Measurements from ENCODE around the gene AHRR.

Gene AHRR

GRCh38 chr5:415928-416635 is 94.6 kb downstream of the AHRR start:
- DNase-seq (ENCODE audit: low spot score): no peak

DNA sequence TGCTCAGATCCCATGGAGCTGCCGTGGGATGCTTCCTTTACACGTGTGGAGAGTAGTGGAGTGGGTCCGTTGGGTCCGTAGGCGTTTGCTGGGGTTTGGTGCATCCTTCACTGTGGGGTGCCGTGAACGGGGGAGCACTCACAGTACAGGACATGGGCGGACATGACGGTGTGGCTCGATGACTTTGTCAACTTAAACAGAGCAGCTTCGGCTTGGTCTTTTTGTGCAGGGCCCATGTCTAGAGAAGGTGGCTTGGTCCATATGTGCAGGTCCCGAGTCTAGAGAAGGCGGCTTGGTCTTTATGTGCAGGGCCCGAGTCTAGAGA is 95.1 kb downstream of the AHRR start:
- no peak for DNase-seq (ENCODE audit: low spot score)

GRCh38 chr5:417301-418161 is 96.0 kb downstream of the AHRR start:
- no peak for DNase-seq (ENCODE audit: low spot score)

GRCh38 chr5:418162-419121 is 96.9 kb downstream of the AHRR start:
- DNase-seq (ENCODE audit: low spot score): no peak

DNA sequence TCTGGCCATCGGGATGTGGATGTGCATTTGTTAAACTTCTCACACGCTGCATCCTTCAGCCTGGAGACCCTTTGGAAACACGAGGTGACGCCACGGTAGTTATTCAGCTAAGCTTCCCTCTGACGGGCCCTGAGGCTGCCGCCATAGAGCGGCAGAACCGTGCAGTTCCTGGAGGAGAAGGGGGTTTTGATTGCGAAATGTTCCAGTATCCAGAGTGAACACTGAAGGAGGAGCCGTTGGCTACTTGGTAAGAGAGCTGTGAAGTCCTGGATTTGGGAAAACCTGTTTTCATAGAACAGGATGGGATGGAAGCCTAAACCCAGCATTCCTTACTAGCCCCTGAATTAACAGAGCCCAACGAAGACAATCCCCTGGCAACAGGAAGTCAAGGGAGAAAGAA is 98.5 kb downstream of the AHRR start:
- DNase-seq (ENCODE audit: low spot score): no peak

DNA sequence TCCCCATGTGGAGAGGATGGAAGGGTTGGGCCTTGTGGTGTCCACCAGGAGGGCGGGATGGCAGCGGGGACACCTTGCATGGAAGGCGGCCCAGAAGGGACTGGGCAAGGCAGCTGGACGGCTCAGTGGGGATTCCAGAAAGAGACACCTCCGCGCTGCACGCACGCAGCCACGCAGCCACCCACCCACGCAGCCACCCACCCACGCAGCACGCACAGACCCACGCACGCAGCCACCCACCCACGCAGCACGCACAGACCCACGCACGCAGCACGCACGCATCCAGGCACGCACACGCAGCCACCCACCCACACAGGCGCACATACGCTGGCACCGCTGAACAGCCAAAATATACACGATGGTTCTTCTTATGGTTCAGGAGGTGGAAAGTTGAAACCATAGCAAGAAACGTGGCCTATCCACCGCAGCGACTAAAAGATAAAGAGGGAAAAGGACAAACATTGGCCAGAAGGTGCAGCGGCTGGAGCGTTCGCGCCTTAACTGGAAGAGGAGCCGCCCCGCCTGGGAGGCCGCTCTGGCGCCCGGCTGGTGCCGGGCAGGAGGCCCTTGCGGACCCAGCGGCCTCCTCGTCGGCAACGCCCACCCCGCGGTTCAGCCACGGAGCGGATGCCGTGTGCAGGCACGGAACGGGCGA is 99.2 kb downstream of the AHRR start:
- DNase-seq (ENCODE audit: low spot score): no peak

- no peak for DNase-seq (ENCODE audit: low spot score)
These were observed 99.9 kb downstream of the AHRR start for GRCh38 chr5:421287-421880.

DNA sequence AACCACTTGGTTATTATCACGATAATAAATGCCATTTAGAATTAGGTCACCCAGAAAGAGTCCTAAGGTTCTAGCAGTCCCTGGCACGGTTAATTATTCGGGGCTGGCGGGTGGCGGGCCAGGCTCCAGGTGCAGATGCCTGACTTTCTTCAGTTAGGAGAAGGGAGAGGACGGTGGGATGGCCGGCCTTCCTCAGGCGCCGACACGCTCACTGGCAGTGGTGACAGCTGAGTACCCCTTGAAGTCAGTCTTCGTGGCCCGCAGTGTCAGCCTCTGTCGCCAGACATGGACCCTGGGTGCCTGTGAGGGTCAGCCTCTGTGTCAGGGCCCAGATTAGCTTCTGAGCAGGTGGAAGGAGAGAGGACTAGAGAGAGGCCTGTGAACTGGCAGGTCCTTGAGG is 100.4 kb downstream of the AHRR start:
- no peak for DNase-seq (ENCODE audit: low spot score)

DNA sequence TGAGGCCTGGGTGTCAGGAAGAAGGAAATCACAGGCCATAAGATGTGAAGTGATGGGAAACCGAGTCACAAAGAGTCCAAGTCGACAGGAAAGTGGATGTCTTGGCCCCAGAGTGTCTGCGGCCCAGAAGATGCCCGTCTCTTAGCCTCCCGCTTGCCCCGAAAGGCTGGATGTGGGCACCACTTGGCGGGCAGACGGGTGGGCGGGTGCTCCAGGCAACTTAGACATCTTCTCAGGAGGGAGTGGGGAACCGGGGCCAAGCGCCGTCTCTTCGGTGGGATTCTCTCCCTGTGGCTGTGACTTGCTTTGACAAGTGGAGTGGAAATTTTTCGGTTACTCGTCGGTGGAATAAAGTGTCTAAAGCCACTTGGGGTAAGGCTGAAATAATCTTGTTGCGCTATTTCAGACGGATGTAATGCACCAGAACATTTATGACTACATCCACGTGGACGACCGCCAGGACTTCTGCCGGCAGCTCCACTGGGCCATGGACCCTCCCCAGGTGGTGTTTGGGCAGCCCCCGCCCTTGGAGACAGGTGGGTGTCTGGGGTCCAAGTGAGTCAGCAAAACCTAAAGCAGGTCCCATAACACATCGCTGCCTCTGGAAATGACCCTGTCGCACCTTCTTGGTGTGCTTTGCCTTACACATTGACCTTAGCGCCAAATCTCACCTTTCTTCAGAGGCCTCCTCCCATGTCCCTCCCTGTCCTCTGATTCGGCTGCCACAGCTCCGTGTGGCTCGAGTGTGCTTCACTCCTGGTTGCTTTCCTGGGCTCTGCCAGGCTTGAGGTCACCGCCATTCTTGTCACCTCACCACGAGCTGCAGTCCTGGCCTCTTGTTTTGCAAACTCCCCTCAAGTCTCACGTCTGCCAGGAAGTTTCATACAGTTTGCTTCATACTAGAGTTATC is 101.1 kb downstream of the AHRR start:
- no peak for DNase-seq (ENCODE audit: low spot score)

DNA sequence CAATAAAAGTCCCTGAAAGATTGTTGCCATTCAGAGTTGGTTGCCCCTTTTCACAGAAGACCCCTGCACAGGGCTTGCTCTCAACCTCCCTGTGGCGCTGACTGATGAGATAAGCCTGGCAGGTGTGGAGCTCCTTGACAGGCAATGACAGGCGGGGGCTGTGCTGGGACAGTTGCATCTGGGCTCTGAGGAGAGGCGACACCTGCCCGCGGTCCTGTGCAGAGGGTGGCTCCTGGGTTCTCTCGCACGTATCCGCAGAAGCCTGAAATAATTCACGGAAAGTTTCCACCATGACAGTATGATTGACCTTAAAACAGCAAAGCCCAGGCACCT is 101.7 kb downstream of the AHRR start:
- DNase-seq (ENCODE audit: low spot score): no peak

- no peak for DNase-seq (ENCODE audit: low spot score)
These were observed 102.2 kb downstream of the AHRR start for GRCh38 chr5:423626-424261.

DNA sequence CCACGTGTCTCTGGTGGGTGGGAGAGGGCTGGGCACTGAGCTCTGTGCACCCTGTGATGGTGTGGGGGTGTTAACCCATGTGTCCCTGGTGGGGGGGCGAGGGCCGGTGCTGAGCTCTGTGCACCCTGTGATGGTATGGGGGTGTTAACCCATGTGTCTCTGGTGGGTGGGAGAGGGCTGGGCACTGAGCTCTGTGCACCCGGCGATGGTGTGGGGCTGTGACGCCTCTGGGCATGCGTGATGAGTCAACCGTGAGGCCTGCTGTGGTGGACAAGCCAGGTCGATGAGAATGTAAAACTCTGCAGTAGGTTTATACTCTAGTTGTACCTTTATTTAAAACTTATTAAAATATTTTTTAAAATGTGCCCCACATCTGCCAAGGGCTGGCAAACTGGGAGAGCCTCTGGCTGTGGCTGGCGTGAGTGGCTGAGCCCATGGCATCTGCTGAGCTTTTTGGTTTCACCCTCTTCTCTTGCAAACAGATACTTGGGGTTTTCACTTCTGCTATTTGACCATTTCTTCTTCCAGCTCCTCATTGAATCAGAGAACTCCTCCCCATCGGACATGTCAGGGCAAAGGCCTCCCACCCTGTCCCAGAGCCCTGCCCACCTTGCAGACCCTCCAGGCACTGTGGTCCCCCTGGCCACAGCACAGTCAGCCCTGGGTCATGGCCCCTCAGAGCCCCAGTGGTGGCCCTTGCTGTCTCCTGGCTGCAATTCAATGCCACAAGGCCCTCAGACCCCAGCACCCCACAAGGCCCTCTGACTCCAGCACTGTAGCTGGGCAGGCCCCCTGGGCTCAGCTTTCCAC is 103.0 kb downstream of the AHRR start:
- DNase-seq (ENCODE audit: low spot score): no peak

- no peak for DNase-seq (ENCODE audit: low spot score)
These were observed 104.2 kb downstream of the AHRR start for GRCh38 chr5:425714-426113.

- DNase-seq (ENCODE audit: low spot score): no peak
These were observed 105.0 kb downstream of the AHRR start for GRCh38 chr5:426392-426976.

- no peak for DNase-seq (ENCODE audit: low spot score)
These were observed 106.0 kb downstream of the AHRR start for GRCh38 chr5:427415-428087.

DNA sequence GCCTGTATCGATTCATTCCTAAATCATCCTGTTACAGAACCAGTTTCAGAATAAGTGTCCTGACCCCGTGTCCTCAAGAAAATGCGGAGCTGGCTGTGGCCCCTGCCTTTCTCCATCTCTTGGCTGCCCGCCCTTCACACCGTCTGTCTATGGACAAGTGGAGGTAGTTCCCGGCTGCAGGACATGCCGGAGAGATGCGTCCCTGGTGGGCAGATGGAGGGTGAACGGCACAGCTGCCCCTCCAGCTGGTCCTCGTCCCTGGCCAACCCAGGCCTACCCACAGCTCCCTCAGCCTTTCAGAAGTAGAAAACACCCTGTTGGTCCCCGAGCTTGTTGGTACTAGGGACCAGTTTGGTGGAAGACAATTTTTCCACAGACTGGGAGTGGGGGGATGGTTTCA is 106.7 kb downstream of the AHRR start:
- no peak for DNase-seq (ENCODE audit: low spot score)

DNA sequence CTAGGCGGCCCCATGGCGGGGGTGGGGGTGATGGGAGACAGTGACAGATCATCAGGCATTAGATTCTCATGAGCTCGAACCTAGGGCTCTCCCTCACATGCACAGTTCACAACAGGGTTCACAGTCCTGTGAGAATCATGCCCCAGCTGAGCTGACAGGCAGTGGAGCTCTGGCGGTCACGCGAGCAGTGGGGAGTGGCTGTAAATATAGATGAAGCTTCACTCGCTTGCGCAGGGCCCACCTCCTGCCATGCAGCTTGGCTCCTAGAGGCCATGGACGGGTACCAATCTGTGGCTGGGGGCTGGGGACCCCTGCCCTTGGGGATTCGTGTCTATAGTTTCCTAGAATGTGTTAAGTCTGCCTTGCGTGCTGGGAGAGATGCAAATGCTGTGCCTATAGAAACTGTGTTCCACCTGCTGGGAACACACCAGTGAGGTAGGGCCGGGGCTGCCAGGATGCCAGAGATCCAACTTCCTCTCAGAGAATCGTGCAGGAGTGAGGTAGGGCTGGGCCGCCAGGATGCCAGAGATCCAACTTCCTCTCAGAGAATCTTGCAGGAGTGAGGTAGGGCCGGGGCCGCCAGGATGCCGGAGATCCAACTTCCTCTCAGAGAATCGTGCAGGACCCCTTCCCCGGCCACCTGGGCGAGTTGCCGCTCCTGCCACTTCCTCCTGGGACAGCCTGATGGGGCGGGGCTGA is 107.4 kb downstream of the AHRR start:
- no peak for DNase-seq (ENCODE audit: low spot score)

Data from SW480 (cell line).